HG02759 (cell line): Measurements from ENCODE around the gene ZNF669.
A peak's percentile ranks its signal among the peaks of the same experiment; 100 is the strongest.

Experiments
- ATAC-seq: cut with Tn5 transposase; IDR thresholded peaks from one replicate; pipeline ENCODE4 v1.9.1; 2021; ENCODE audit warnings: mild to moderate bottlenecking, moderate library complexity; ENCODE audit not compliant: unreplicated experiment

ZNF669 gene

GRCh38 chr1:247111700-247112478 is 7.7 kb upstream of the ZNF669 start:
- ATAC-seq = peak; percentile 39

- peak; percentile 34 for ATAC-seq
These were observed 7.1 kb upstream of the ZNF669 start for GRCh38 chr1:247111259-247111699.

- peak; percentile 18 for ATAC-seq
These were observed 6.6 kb upstream of the ZNF669 start for GRCh38 chr1:247110627-247111258.

- ATAC-seq = no peak
These were observed 3.5 kb upstream of the ZNF669 start for GRCh38 chr1:247107694-247108093.

GRCh38 chr1:247105966-247106365 is 1.8 kb upstream of the ZNF669 start:
- no peak for ATAC-seq

- ATAC-seq = no peak
These were observed 809 bp upstream of the ZNF669 start for GRCh38 chr1:247104965-247105364.

DNA sequence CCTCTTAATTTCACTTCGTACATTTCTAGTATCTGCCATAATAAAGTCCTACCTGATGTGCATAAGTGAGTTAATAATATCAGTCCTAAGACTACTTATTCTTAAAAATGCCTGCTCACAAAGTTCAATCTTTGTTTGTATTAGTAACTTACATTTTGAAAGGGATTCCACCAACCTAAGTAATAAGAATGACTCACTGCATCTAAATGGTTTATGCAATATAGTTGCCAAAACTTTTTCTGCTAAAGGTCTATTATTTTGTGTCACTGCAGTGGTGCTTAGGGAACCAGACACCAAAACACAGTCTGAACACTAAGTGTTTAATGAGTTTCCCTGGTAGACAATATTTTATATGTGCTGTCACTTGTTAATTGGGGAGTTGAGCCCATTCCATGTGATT is 1.8 kb downstream of the ZNF669 start:
- no peak for ATAC-seq

DNA sequence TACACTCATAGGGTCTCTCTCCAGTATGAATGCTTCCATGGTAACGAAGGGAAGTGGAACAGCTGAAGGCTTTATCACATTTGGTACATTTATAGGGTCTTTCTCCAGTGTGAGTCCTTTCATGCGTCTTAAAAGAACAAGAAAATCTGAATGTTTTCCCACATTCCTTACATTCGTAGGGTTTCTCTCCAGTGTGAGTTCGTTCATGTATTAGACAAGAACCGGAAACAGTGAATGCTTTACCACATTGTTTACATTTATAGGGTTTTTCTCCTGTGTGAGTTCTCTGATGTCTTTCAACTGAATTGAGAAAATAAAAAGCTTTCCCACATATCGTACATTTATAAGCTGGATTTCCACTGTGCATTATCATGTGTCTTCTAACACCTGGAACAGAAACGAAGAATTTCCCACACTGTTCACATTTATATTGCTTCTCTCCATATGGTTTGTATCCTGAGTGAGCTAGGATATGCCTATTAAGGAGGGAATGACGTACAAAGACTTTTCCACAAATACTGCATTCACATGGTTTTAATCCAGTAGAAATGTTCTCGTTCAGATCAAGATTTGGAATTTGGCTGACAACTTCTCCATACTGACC is 3.4 kb downstream of the ZNF669 start:
- no peak for ATAC-seq

DNA sequence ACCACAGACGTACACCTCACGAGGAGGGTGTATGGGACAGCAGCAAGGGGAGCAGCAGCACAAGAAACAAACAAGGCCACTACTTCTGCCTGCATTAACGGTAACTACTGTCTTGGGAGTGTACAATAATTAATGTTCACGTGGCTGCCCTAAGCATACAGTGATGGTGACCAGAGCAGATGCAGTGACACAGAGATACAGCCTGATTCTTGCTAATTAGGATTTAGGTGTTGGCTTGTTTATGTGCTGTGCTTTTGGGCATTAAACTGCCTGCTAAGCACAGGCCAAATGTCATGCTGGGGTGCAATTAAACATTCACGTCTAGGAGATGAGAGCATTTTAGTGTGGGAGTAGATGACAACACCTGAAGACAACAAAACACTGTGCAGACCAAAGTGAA is 7.2 kb downstream of the ZNF669 start:
- no peak for ATAC-seq

- ATAC-seq = no peak
These were observed 7.6 kb downstream of the ZNF669 start for GRCh38 chr1:247096544-247096943.

- ATAC-seq = no peak
These were observed 8.0 kb downstream of the ZNF669 start for GRCh38 chr1:247096112-247096511.

- ATAC-seq = no peak
These were observed 13.7 kb downstream of the ZNF669 start for GRCh38 chr1:247090455-247090854.

DNA sequence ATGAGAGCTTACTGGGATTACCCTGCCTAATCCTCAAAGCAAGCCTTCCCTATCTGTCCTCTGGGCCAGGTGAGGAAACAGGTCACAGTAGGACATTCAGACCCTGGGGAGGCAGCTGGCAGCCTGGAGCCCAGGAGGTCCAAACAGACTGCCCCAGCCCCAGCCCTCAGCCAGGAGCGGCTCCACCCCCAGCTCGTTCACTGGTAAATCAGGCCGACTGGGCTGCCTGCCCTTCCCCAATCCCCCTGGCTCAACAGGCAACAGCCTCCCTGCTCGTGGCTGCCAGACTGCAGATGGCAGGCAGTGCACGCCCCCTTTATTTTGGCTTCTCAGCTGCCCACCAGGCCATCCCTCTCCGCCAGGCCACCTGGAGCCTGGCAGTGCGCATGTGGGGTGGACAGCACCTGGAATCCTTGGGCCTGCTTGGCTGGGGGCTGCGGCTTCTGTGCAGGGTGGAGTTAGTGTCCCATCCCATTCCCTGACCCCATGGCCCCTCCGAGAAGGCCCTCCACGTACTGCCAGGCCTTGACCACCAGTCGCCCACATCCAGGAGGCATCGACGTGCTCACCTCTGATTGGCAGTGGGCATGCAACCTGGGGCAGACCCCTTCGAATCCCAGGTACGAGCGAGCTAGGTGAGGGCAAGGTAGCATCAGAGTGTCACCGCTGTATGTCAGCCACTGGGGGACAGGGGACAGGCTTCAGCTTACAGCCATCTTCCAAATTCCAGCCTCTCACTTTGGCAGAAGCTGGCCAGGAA is 14.4 kb downstream of the ZNF669 start:
- ATAC-seq = no peak

GRCh38 chr1:247088967-247089366 is 15.2 kb downstream of the ZNF669 start:
- no peak for ATAC-seq

DNA sequence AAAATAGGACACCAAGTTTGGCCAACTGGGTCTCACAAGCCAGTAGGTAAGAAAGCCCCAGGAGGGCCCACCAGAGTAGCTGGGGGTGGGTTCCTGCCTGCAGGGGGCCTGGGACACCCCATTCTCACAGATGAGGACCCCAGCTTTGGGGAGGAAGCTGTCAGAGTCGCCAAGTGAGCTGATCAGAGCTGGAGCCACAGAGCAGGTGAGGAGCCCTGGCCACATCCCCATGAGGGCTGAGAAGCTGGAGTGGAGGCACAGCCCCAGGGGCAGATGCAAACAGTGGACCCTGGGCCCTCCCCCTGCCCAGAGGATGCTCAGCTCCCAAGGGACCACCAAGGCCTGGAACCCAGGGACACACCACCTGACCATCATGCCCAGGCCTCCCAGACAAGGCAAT is 16.9 kb downstream of the ZNF669 start:
- ATAC-seq = no peak

DNA sequence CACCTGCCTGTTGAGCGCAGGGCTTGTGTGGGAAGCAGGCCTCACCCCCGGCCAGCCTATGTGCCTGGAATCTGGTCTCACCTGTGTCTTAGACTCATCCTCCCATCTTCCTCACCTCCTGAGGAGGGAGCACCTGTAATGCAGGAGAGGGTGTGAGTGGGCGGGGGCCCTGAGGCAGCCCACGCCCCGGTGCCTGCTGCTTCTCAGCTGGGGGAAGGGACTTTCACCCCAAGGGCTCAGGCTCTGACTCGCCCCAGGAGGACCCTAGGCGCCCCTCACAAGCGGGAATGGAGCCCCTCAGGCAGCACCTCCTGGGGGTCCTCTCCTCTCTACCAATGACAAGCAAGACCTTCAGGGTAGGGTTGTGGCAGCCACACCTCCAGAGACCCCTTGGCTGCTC is 18.8 kb downstream of the ZNF669 start:
- ATAC-seq = no peak

GRCh38 chr1:247084771-247085170 is 19.4 kb downstream of the ZNF669 start:
- ATAC-seq = no peak

DNA sequence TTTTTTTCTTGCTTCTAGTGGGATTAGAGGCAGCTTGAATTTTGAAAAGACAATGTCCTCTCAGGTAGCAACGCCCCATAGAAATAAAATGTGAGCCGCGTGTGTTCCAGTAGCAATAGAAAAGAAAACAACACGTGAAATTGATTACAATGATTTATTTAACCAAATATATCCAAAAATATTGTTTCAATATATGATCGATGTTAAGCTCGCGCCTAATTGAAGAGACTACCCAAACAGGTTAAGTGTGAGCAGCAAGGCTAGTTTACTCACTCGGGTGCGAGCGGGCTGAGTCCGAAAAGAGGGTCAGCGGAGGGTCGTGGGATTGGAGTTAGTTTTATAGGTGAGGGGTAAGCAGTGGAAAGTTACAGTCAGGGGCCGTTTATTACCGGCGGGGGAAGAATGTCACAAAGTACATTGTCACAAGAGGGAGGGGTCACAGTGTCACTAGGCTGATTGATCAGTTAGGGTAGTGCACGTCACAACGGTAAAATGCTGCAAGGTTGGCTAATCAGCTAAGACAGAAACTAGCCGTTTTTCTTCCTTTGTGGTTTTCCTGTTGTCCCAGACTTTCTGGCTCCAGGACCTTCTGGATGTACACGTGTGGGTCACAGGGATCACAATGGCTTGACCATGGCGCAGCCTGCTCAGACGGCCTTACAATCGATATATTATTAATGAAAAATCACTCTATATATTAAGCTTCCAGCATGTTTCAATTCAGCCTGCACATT is 24.8 kb downstream of the ZNF669 start:
- no peak for ATAC-seq

DNA sequence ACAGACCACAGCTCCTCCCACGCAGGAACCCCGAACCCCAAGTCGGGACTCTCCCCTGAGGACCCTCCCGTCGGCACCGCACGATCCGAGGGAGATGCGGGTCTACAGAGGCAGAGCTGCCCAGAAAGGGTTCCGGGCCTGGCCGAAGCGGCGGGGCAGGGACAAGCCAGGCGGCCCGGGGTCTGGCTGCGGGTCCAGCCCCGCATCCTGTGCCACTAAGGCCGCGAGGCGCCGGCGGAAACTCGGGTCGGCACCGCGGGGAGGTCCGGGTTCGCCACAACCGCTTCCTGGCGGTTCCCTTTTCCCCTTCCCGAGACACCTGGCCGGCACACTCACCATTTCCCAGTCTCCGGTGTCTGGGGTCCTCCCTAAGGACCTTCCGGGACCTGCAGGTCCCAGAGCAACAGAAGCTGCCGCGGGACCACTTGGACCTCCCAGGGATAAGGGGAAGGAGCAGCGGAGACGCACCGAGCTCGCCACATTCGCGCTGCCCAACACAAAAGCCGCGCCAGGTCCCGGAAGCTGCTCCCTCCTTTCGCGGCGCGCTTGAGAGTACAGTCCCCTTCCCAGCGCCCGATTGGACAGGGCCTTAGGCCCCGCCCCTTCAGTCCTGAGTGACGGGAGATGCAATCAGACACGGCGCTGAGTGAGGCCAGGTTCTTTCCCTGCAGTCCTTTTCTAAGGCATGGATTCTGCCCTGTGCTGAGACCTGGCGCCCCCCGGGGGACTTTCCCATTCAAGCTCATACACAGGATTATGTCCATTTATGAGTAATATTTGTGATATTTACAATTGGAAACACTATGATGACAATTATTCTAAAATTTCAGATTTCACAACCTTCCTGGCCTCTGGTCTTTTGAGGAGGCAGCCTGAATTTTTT is 25.7 kb downstream of the ZNF669 start, which contains the start of gene ZNF670:
Gene ZNF670 (minus strand): TSS at position 554 of the 883 bp plus-strand sequence. CDS start 215 bp downstream, at position 339.
- ATAC-seq = peak; percentile 99

- ATAC-seq = peak; percentile 20
These were observed 26.3 kb downstream of the ZNF669 start for GRCh38 chr1:247077876-247078257.
